C4-2B (cell line): Measurements from ENCODE around the gene SLIT2.

Experiments
- ZFX ChIP-seq: fragments of 450-650 bp; IDR thresholded peaks from 2 replicates; pipeline ENCODE4 v1.6.1; 2017
- TF ChIP-seq, protein P1 (sequence below): fragments of 450-650 bp; conservative IDR thresholded peaks from 2 replicates; pipeline ENCODE4 v1.5.1; 2017; ENCODE audit warnings: mild to moderate bottlenecking

DNA sequence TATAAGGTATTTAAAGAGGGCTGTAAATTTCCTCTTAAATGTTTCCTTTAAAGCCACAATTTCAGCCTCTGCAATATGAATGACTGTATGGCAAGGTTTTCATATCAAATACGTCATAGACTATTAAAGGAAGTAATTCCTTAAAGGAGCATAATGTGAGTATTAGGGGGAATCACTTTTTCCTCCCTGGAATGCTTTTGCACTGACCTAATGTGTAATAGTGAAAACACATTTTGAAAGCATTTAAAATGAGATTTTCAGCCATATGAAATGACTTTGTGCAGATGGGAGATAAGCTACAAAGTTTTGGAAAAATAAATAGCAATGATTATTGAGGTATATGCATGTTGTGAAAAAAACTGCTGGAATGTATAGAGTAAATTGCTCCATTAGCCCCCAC lies 17.6 kb downstream of the SLIT2 start:
- TF ChIP-seq, protein P1, sequence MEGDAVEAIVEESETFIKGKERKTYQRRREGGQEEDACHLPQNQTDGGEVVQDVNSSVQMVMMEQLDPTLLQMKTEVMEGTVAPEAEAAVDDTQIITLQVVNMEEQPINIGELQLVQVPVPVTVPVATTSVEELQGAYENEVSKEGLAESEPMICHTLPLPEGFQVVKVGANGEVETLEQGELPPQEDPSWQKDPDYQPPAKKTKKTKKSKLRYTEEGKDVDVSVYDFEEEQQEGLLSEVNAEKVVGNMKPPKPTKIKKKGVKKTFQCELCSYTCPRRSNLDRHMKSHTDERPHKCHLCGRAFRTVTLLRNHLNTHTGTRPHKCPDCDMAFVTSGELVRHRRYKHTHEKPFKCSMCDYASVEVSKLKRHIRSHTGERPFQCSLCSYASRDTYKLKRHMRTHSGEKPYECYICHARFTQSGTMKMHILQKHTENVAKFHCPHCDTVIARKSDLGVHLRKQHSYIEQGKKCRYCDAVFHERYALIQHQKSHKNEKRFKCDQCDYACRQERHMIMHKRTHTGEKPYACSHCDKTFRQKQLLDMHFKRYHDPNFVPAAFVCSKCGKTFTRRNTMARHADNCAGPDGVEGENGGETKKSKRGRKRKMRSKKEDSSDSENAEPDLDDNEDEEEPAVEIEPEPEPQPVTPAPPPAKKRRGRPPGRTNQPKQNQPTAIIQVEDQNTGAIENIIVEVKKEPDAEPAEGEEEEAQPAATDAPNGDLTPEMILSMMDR: no peak
- TF ChIP-seq ZFX: no peak
